Neural crest cell (in vitro differentiated cells): Measurements from ENCODE around the gene OR52L1. TPM values are rescaled to one million over a fixed set of nuclear protein-coding genes. Genes with fewer than 3 reads are reported as not detected.

Experiments
- DNase-seq: peaks from one replicate; pipeline ENCODE4 v3.0.0; 2021; ENCODE audit warnings: low read depth, mixed read lengths, low spot score
- H3K27ac Mint-ChIP-seq: one replicate; pipeline ENCODE4 v1.8.0; 2021; ENCODE audit warnings: mild to moderate bottlenecking, mixed read lengths; ENCODE audit not compliant: unreplicated experiment
- H3K27me3 Mint-ChIP-seq: 2 replicates; pipeline ENCODE4 v1.8.0; 2021; ENCODE audit warnings: low read depth, mild to moderate bottlenecking, mixed read lengths
- H3K36me3 Mint-ChIP-seq: 2 replicates; pipeline ENCODE4 v1.8.0; 2021; ENCODE audit warnings: low read depth, mild to moderate bottlenecking, mixed read lengths
- H3K4me1 Mint-ChIP-seq: 2 replicates; pipeline ENCODE4 v1.8.0; 2021; ENCODE audit warnings: mixed read lengths
- H3K4me3 Mint-ChIP-seq: one replicate; pipeline ENCODE4 v1.8.0; 2021; ENCODE audit warnings: mild to moderate bottlenecking, mixed read lengths
- H3K9me3 Mint-ChIP-seq: 2 replicates; pipeline ENCODE4 v1.8.0; 2021; ENCODE audit warnings: mixed read lengths
- total RNA-seq: library from RNA; stranded (reverse); gene quantifications from 2 replicates; pipeline ENCODE4 v1.2.1, GENCODE V29; 2021
- TF ChIP-seq, protein P1 (sequence below): fragments of 200-600 bp; sonication (generic); conservative IDR thresholded peaks from 2 replicates; pipeline ENCODE4 v1.5.0; 2021; ENCODE audit warnings: antibody characterized with exemption, mild to moderate bottlenecking

The OR52L1 gene
- total RNA-seq, 1 donor from 2014 or later, result 0.30 TPM

DNA sequence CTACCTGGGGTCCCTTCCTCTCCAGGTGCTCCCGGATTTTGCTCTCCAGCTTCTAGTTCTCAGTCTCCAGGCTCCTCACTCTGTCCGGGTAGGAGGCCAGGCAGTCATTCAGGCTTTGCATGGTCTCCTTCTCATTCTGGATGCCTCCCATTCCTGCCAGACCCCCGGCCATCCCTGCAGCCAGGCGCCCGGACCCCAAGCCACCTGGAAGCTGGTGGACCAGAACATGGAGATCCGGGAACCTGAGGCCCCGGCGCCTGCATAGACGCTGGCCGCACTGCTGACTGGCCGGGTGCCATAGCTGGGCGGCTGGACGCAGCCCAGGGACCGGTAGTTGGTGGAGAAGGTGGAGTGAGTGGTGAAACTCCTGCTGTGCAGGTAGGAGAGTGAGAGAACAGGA is 8.0 kb upstream of the OR52L1 start:
- no peak overlapping the region for H3K27ac Mint-ChIP-seq
- TF ChIP-seq, protein P1, sequence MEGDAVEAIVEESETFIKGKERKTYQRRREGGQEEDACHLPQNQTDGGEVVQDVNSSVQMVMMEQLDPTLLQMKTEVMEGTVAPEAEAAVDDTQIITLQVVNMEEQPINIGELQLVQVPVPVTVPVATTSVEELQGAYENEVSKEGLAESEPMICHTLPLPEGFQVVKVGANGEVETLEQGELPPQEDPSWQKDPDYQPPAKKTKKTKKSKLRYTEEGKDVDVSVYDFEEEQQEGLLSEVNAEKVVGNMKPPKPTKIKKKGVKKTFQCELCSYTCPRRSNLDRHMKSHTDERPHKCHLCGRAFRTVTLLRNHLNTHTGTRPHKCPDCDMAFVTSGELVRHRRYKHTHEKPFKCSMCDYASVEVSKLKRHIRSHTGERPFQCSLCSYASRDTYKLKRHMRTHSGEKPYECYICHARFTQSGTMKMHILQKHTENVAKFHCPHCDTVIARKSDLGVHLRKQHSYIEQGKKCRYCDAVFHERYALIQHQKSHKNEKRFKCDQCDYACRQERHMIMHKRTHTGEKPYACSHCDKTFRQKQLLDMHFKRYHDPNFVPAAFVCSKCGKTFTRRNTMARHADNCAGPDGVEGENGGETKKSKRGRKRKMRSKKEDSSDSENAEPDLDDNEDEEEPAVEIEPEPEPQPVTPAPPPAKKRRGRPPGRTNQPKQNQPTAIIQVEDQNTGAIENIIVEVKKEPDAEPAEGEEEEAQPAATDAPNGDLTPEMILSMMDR, result no peak
- no peaks in the 10 kb centered on the region for H3K9me3 Mint-ChIP-seq
- no peaks in the 10 kb centered on the region for H3K36me3 Mint-ChIP-seq
- no peak overlapping the region for H3K4me3 Mint-ChIP-seq
- no peaks in the 10 kb centered on the region for H3K4me1 Mint-ChIP-seq
- DNase-seq, result no peak
- peaks cover 25% of the 10 kb centered on the region for H3K27me3 Mint-ChIP-seq

DNA sequence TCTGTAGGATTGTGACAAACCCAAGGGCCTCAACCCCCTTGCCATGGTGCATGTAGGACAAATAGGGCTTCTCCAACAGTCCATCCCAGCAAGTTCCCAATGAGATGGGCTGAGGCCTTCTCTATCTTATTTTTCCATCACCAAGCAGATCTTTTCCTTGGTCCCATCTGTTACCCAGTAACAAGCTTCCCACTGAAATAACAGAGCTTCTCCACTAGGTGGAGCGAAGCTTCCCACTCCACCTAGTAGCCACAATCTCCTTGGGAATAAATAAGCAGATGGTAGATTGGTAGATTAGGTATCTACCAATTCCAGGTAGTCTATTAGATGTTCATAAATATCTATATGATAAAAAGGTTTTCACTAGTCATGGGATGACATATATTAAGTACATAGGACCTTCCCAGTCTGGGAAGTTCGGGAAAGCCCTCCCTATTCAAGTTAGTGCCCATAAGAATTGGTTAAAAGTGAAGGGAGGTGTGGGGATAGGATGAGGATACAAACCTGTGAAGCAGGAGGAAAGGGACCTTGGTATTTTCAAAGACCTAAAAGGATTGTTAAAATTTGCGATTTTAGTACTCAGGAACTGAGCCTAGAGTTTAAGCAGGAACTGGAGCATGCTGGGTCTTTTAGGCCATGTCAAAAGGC is 5.9 kb upstream of the OR52L1 start:
- Mint-ChIP-seq H3K27ac (no peak overlapping the region), H3K36me3 (no peaks in the 10 kb centered on the region), H3K9me3 (peaks cover under 1% of the 10 kb centered on the region), H3K4me3 (no peak overlapping the region), H3K27me3 (peaks cover 28% of the 10 kb centered on the region), H3K4me1 (no peaks in the 10 kb centered on the region)
- TF ChIP-seq, protein P1, result peak; percentile 68
- no peak for DNase-seq

DNA sequence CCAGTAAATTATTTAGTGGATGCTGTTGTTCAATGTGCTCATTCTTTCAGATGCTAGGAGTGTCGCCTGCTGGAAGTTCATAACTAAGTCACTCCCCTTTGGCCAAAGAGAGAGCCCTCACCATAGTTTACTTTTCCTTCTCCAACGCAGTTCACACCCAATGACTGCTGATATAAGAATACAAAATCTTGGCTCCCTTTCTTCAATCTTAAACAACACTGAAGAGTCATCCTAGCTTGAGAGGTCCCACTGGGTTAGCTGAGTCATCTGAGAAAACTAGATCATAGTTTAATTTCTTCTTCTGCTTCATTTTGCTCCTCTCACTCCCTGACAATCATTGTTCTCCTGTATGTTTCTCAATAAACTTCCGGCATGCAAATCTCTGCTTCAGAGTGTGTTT is 5.4 kb upstream of the OR52L1 start:
- Mint-ChIP-seq H3K27ac (no peak overlapping the region), H3K27me3 (peaks cover 28% of the 10 kb centered on the region), H3K36me3 (no peaks in the 10 kb centered on the region), H3K4me1 (no peaks in the 10 kb centered on the region), H3K4me3 (no peak overlapping the region), H3K9me3 (peaks cover 3% of the 10 kb centered on the region)
- no peak for DNase-seq
- TF ChIP-seq, protein P1, result no peak

DNA sequence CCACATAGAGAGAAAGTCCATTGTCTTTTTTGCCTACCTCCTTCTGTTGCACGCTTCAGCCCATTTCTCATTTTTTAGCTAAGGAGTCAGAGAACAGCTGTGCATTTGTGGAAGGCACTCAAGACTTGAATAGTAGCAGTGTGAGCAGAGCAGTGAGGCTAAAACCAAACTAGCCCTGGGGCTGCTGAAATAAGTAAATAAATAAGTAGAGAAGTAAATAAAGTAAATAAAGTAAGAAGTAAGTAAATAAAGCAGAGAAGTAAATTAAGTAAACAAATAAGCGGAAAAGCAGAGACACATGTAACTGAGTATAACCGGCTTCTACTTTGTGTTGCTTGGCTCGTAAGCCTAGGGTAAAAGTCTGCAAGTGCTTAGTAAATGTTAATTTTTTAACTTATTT is 2.4 kb upstream of the OR52L1 start:
- DNase-seq, result no peak
- Mint-ChIP-seq H3K27ac (no peak overlapping the region), H3K4me3 (no peak overlapping the region), H3K9me3 (peaks cover 3% of the 10 kb centered on the region), H3K36me3 (no peaks in the 10 kb centered on the region), H3K4me1 (no peaks in the 10 kb centered on the region), H3K27me3 (peaks cover 23% of the 10 kb centered on the region)
- TF ChIP-seq, protein P1, result no peak

DNA sequence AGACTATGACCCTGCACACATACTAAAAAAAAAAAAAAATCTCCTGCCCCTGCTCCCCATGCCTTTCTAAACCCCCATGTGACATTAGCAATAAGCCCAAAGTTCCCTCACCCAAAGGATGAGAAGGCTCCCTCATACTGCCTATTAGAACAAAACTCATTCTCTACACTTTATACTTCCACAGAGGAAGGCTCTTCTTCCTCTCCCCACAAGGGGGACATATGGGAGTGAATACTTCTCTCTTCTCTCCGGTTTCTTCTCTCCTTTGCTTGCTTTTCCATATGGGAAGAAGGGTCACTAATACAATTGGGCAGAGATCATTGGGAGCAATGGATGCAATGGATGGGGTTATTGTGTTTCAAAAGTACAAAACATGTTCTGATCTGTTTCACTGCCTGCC is 3.3 kb downstream of the OR52L1 start:
- H3K4me3 Mint-ChIP-seq, result no peak overlapping the region
- peaks cover 6% of the 10 kb centered on the region for H3K27me3 Mint-ChIP-seq
- DNase-seq, result no peak
- H3K9me3 Mint-ChIP-seq, result peaks cover 6% of the 10 kb centered on the region
- H3K36me3 Mint-ChIP-seq, result no peaks in the 10 kb centered on the region
- H3K27ac Mint-ChIP-seq, result no peak overlapping the region
- no peaks in the 10 kb centered on the region for H3K4me1 Mint-ChIP-seq
- TF ChIP-seq, protein P1, result peak; percentile 32
